A673 (cell line): ENCODE measurements around the gene IGFBP5. TPM values are rescaled to one million over a fixed set of nuclear protein-coding genes. Genes with fewer than 3 reads are reported as not detected.

Experiments used
- BruUV-seq: library from RNA; stranded (reverse); fragments of 400-500 nt; replicated peaks from 2 replicates; lab custom pipeline; 2021; lab: Mats Ljungman, UMichigan
- CTCF ChIA-PET: fragments of 300-600 bp; sonication (Branson Sonifier 250); formaldehyde crosslinking; loops from one replicate; lab custom pipeline; 2022; ENCODE audit warnings: antibody characterized with exemption; lab: Charles Lee
- POLR2A ChIA-PET: fragments of 300-600 bp; sonication (Branson Sonifier 250); formaldehyde crosslinking; loops from one replicate; lab custom pipeline; 2022; ENCODE audit warnings: antibody characterized with exemption; ENCODE audit not compliant: low non-redundant PET; lab: Charles Lee
- DNase-seq: peaks from one replicate; pipeline ENCODE4 v3.0.0-alpha.2; 2015; ENCODE audit warnings: low spot score
- H3K27ac ChIP-seq: fragments of 200-600 bp; sonication (generic); 2 replicates; pipeline ENCODE4 v1.5.1; 2016; ENCODE audit warnings: mixed run types, low read depth, mild to moderate bottlenecking, mixed read lengths, antibody characterized with exemption, low read length; ENCODE audit not compliant: poor library complexity, severe bottlenecking
- H3K27me3 ChIP-seq: fragments of 200-600 bp; sonication (generic); replicated peaks from 2 replicates; pipeline ENCODE4 v1.6.1; 2017; ENCODE audit warnings: mixed run types, low read depth, mild to moderate bottlenecking, mixed read lengths, antibody characterized with exemption, low read length; ENCODE audit not compliant: insufficient read depth, poor library complexity
- H3K36me3 ChIP-seq: fragments of 200-600 bp; sonication (generic); 2 replicates; pipeline ENCODE4 v1.6.1; 2016; ENCODE audit warnings: mixed run types, mild to moderate bottlenecking, mixed read lengths, antibody characterized with exemption, low read length; ENCODE audit not compliant: insufficient read depth, poor library complexity, severe bottlenecking
- H3K4me1 ChIP-seq: fragments of 200-600 bp; sonication (generic); 2 replicates; pipeline ENCODE4 v1.6.1; 2017; ENCODE audit warnings: mixed run types, mild to moderate bottlenecking, mixed read lengths, antibody characterized with exemption, low read length; ENCODE audit not compliant: insufficient read depth, poor library complexity, severe bottlenecking
- H3K4me3 ChIP-seq: fragments of 200-600 bp; sonication (generic); 2 replicates; pipeline ENCODE4 v1.5.1; 2016; ENCODE audit warnings: low read depth, mixed run types, mild to moderate bottlenecking, mixed read lengths, low read length; ENCODE audit not compliant: poor library complexity, severe bottlenecking
- H3K9me3 ChIP-seq: fragments of 200-600 bp; sonication (generic); 2 replicates; pipeline ENCODE4 v1.6.1; 2016; ENCODE audit warnings: mixed run types, low read depth, mild to moderate bottlenecking, mixed read lengths, antibody characterized with exemption, low read length; ENCODE audit not compliant: poor library complexity, severe bottlenecking
- EZH2 ChIP-seq: fragments of 200-600 bp; sonication (generic); IDR thresholded peaks from 2 replicates; pipeline ENCODE4 v1.6.1; 2017; ENCODE audit warnings: borderline replicate concordance, low read depth, mild to moderate bottlenecking, mixed read lengths, antibody characterized with exemption, low read length; ENCODE audit not compliant: poor library complexity, severe bottlenecking
- intact Hi-C: fragments of 100-400 bp; cut with micrococcal nuclease; formaldehyde crosslinking; loops from one replicate; pipeline ENCODE4 v1.10.0; 2022; ENCODE audit not compliant: unreplicated experiment
- total RNA-seq: library from RNA; stranded (reverse); gene quantifications from 2 replicates; pipeline ENCODE4 v1.2.3, GENCODE V29; 2021
- TF ChIP-seq, protein P1 (sequence below): fragments of 300-800, 200-600 bp; sonication (generic); conservative IDR thresholded peaks from 2 replicates; pipeline ENCODE4 v1.5.1; 2017; ENCODE audit warnings: low read depth, mild to moderate bottlenecking, antibody characterized with exemption, low read length, moderate library complexity, mixed read lengths

Gene IGFBP5
- total RNA-seq, 1 experiment from 2014 or later, result 5.4 TPM

DNA sequence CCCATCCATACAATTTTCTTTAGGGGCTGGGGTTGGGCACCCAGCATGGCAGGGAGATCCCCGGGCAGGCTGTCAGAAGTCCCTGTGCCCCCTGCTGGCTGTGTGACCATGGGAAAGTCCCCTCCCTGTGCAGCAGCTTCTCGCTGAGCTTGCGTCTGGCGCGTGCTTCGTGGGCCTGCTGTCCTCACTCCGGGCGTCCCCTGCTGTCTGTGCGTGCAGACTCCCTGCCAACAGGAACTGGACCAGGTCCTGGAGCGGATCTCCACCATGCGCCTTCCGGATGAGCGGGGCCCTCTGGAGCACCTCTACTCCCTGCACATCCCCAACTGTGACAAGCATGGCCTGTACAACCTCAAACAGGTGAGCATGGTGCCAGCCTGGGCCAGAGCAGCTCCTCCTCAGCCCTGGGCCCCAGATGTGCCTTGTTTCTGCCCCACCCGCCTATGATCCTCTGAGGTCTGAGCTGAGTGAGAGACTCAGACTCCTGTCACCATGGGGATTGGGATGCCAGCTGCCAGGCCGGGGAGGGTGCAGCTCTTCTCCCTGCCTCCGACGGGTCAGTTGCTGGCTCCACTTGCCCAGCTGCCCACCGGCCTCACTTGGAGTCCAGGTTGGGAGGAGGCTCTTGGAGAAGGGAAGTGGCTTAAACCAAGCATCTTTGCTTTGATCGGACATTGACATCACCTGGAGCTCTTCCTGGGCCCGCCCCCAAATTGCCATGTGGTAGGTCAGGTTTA lies 33.5 kb downstream of the IGFBP5 start:
- H3K27me3 ChIP-seq, result no peaks in the 10 kb centered on the region
- no TSS peak for BruUV-seq
- no peaks in the 10 kb centered on the region for H3K9me3 ChIP-seq
- POLR2A ChIA-PET, result no interaction called here
- intact Hi-C loops, result no loop called here
- no peak overlapping the region for H3K4me3 ChIP-seq
- H3K27ac ChIP-seq, result no peak overlapping the region
- CTCF ChIA-PET, result interaction anchor here (0.9 kb wide), 1 partner anchor 143 kb away, joined by 4 read pairs; no protein-coding TSS in a partner anchor
- peaks cover 25% of the 10 kb centered on the region for H3K4me1 ChIP-seq
- no peak for TF ChIP-seq EZH2
- TF ChIP-seq, protein P1, sequence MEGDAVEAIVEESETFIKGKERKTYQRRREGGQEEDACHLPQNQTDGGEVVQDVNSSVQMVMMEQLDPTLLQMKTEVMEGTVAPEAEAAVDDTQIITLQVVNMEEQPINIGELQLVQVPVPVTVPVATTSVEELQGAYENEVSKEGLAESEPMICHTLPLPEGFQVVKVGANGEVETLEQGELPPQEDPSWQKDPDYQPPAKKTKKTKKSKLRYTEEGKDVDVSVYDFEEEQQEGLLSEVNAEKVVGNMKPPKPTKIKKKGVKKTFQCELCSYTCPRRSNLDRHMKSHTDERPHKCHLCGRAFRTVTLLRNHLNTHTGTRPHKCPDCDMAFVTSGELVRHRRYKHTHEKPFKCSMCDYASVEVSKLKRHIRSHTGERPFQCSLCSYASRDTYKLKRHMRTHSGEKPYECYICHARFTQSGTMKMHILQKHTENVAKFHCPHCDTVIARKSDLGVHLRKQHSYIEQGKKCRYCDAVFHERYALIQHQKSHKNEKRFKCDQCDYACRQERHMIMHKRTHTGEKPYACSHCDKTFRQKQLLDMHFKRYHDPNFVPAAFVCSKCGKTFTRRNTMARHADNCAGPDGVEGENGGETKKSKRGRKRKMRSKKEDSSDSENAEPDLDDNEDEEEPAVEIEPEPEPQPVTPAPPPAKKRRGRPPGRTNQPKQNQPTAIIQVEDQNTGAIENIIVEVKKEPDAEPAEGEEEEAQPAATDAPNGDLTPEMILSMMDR, result peak; percentile 36
- peak; percentile 33 for DNase-seq
- H3K36me3 ChIP-seq, result peaks cover 71% of the 10 kb centered on the region

DNA sequence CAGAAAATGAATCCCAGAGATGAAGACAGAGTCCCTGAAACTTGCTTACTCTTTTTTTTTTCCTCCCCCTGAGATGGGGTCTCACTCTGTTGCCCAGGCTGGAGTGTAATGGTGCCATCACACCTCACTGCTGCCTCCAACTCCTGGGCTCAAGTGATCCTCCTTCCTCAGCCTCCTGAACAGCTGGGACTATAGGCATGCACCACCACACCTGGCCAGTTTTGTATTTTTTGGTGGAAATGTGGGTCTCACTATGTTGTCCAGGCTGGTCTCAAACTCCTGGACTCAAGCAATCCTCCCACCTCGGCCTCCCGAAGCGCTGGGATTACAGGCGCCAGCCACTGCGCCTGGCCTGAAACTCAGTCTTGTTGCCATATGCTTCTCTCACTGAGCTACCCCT lies 34.3 kb downstream of the IGFBP5 start:
- no TSS peak for BruUV-seq
- H3K27ac ChIP-seq, result no peak overlapping the region
- H3K4me3 ChIP-seq, result no peak overlapping the region
- H3K36me3 ChIP-seq, result peaks cover 79% of the 10 kb centered on the region
- H3K27me3 ChIP-seq, result no peaks in the 10 kb centered on the region
- ChIA-PET POLR2A (no interaction called here), CTCF (no interaction called here)
- no peak for TF ChIP-seq EZH2
- TF ChIP-seq, protein P1, result no peak
- intact Hi-C loops, result no loop called here
- DNase-seq, result no peak
- H3K9me3 ChIP-seq, result no peaks in the 10 kb centered on the region
- peaks cover 33% of the 10 kb centered on the region for H3K4me1 ChIP-seq

DNA sequence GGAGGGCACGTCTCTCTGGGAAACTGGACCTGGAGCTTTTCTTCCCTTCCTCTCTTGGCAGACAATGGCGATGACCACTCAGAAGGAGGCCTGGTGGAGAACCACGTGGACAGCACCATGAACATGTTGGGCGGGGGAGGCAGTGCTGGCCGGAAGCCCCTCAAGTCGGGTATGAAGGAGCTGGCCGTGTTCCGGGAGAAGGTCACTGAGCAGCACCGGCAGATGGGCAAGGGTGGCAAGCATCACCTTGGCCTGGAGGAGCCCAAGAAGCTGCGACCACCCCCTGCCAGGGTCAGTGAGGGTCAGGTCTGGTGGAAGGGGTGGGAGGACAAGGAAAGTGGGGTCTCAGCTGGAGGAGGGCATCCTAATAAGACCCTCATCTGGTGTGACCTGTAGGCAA lies 34.9 kb downstream of the IGFBP5 start:
- Histone ChIP-seq H3K36me3 (peaks cover 79% of the 10 kb centered on the region), H3K27me3 (no peaks in the 10 kb centered on the region), H3K4me1 (peaks cover 31% of the 10 kb centered on the region), H3K9me3 (no peaks in the 10 kb centered on the region), H3K4me3 (no peak overlapping the region), H3K27ac (no peak overlapping the region)
- intact Hi-C loops, result no loop called here
- POLR2A ChIA-PET, result no interaction called here
- BruUV-seq, result no TSS peak
- CTCF ChIA-PET, result no interaction called here
- DNase-seq, result no peak
- TF ChIP-seq, protein P1, result no peak
- TF ChIP-seq EZH2, result no peak
